ENCODE measurements around the gene HM13. TPM values are rescaled to one million over a fixed set of nuclear protein-coding genes. Genes with fewer than 3 reads are reported as not detected.
"Not testable (repeated sequence)": the region's sequence is repeated elsewhere in the genome, so short reads cannot be mapped to it uniquely, and the experiment has no call there.

Gene HM13
- total RNA-seq, 1 experiment from 2014 or later: 338 TPM

GRCh38 chr20:31537116-31537871 lies 23.1 kb downstream of the HM13 start:
- DNase-seq (ENCODE audit: low read depth): no peak
- in situ Hi-C loops (cut with HindIII; ENCODE audit: low pct_unique_long_range_greater_than_20kb, low sequenced_read_pairs): no loop called here

DNA sequence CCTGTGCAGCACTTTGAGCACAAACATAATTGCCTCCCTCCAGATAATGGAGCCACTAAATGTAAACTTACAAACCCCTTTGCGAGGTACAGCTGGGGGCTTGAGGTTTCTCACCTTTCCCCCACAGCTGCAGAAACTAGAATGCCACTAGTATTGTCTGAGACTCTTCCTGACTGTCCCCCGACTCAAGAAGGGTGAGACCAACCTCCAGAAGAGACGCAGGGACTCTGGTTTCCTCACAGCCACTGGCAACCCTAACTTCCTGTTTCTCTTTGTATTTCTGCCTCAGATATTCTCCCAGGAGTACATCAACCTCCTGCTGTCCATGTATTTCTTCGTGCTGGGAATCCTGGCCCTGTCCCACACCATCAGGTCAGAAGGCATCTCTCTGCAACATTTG lies 23.6 kb downstream of the HM13 start:
- in situ Hi-C loops (cut with HindIII; ENCODE audit: low pct_unique_long_range_greater_than_20kb, low sequenced_read_pairs): no loop called here
- no peak for DNase-seq (ENCODE audit: low read depth)

DNA sequence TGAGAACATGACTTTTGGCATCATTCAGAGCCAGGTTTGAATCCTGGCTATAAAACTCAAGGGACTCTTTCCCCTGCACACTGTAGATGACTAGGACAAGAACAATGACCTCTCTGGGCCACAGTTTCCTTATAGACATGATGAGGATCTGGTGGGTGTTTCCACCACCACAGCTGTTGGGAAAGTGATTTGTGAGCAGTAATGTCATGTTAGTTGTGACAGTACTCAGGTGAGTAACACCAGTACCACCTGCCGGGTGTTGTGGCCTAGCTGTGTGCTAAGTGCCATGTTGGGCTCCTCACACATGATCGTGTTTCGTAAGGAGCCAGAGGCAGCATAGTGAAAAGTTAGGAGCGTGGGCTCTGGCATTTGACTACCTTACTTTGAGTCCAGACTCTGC lies 24.1 kb downstream of the HM13 start:
- in situ Hi-C loops (cut with HindIII; ENCODE audit: low pct_unique_long_range_greater_than_20kb, low sequenced_read_pairs): no loop called here
- DNase-seq (ENCODE audit: low read depth): no peak

- in situ Hi-C loops (cut with HindIII; ENCODE audit: low pct_unique_long_range_greater_than_20kb, low sequenced_read_pairs): not testable (repeated sequence)
- peak; percentile 52 for DNase-seq (ENCODE audit: low read depth)
These were observed 25.4 kb downstream of the HM13 start for GRCh38 chr20:31539636-31540035.

- no peak for DNase-seq (ENCODE audit: low read depth)
- in situ Hi-C loops (cut with HindIII; ENCODE audit: low pct_unique_long_range_greater_than_20kb, low sequenced_read_pairs): no loop called here
These were observed 26.2 kb downstream of the HM13 start for GRCh38 chr20:31540406-31540805.

GRCh38 chr20:31542201-31542842 lies 28.1 kb downstream of the HM13 start:
- in situ Hi-C loops (cut with HindIII; ENCODE audit: low pct_unique_long_range_greater_than_20kb, low sequenced_read_pairs): no loop called here
- peak; percentile 82 for DNase-seq (ENCODE audit: low read depth)

DNA sequence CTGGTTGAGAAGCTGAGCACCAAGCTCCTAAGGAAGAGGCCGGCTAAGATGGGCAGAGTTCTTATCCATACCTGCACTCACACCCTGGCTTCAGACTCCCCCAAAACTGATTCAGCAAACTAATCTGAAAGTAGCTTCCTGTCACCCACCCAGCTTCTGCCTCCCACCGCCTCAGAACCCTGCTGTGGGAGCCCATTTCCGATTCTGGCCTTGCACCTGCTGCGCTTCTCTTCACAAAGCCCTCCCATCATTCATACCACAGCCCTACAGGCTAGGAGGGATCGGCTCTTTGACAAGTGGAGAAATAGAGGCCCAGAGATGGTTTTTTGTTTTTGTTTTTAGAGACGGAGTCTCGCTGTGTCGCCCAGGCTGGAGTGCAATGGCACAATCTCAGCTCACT lies 28.7 kb downstream of the HM13 start:
- no peak for DNase-seq (ENCODE audit: low read depth)
- in situ Hi-C loops (cut with HindIII; ENCODE audit: low pct_unique_long_range_greater_than_20kb, low sequenced_read_pairs): no loop called here

GRCh38 chr20:31543966-31544598 lies 29.8 kb downstream of the HM13 start:
- DNase-seq (ENCODE audit: low read depth): peak; percentile 84
- in situ Hi-C loops (cut with HindIII; ENCODE audit: low pct_unique_long_range_greater_than_20kb, low sequenced_read_pairs): no loop called here

DNA sequence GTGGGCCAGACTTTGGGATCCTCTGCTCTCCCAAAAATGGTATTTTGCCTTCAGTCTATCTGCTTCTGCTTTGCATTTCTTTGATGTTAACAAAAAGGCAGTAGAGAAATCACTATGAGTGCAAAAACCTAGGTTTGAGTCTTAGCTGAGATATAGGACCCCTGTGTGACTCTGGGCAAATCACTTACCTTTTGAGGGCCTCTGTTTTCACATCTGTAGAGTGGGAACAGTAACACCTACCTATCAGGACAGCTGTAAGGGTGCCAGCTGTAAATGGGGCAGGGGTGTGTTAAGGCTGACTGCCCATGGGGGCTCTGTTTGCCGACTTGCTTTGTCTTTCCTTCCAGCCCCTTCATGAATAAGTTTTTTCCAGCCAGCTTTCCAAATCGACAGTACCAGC lies 30.4 kb downstream of the HM13 start:
- DNase-seq (ENCODE audit: low read depth): no peak
- in situ Hi-C loops (cut with HindIII; ENCODE audit: low pct_unique_long_range_greater_than_20kb, low sequenced_read_pairs): no loop called here

DNA sequence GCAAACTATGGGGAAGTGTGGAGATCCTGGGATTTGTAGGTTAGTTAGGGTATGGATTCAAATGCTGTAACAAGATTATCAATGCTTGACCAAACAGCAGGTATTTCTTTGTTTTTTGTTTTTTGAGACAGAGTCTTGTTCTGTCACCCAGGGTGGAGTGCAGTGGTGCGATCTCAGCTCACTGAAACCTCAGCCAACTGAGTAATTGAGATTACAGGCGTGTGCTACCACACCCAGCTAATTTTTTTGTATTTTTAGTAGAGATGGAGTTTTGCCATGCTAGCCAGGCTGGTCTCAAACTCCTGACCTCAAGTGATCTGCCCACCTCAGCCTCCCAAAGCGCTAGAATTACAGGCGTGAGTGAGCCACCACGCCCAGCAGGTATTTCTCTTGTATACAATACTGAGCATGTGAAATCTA lies 31.4 kb downstream of the HM13 start:
- in situ Hi-C loops (cut with HindIII; ENCODE audit: low pct_unique_long_range_greater_than_20kb, low sequenced_read_pairs): not testable (repeated sequence)
- peak; percentile 96 for DNase-seq (ENCODE audit: low read depth)

GRCh38 chr20:31547017-31547675 lies 32.9 kb downstream of the HM13 start:
- in situ Hi-C loops (cut with HindIII; ENCODE audit: low pct_unique_long_range_greater_than_20kb, low sequenced_read_pairs): no loop called here
- DNase-seq (ENCODE audit: low read depth): peak; percentile 91

DNA sequence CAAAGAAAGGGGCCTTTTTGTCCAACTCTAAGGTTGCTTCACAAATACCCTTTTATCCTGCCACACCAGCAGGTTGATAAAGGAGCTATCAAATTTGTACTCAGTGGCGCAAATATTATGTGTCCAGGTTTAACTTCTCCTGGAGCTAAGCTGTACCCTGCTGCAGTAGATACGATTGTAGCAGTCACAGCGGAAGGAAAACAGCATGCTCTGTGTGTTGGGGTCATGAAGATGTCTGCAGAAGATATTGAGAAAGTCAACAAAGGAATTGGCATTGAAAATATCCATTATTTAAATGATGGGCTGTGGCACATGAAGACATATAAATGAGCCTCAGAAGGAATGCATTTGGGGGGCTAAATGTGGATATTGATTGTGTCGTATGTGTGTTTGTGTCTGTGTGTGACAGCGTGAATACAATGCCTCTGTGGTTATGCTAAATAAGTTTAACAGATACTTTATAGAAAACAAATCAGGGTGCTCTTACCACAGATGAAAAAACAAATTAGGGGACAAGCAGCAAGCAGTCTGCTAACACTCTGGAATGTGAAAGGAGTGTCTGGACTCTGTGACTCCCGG lies 33.6 kb downstream of the HM13 start:
- in situ Hi-C loops (cut with HindIII; ENCODE audit: low pct_unique_long_range_greater_than_20kb, low sequenced_read_pairs): no loop called here
- no peak for DNase-seq (ENCODE audit: low read depth)

GRCh38 chr20:31548820-31549512 lies 34.7 kb downstream of the HM13 start:
- no peak for DNase-seq (ENCODE audit: low read depth)
- in situ Hi-C loops (cut with HindIII; ENCODE audit: low pct_unique_long_range_greater_than_20kb, low sequenced_read_pairs): no loop called here

DNA sequence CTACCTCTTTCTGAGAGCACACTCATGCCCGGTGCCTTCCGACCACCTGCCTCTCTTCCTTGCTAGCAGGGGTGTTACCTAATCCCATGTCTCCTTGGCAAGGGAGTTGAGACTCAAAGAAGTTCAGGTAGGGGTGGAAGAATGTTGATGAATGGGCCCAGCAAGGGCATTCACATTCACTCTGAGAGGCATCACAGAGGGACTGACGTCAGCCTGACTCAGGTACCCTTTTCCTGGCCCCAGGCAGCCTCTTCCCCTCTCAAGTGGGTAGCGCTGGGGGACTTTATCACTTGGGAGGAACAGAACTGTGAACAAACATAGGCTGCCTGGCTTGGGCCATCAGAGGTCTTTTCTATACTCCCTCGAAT lies 35.3 kb downstream of the HM13 start:
- no peak for DNase-seq (ENCODE audit: low read depth)
- in situ Hi-C loops (cut with HindIII; ENCODE audit: low pct_unique_long_range_greater_than_20kb, low sequenced_read_pairs): no loop called here

DNA sequence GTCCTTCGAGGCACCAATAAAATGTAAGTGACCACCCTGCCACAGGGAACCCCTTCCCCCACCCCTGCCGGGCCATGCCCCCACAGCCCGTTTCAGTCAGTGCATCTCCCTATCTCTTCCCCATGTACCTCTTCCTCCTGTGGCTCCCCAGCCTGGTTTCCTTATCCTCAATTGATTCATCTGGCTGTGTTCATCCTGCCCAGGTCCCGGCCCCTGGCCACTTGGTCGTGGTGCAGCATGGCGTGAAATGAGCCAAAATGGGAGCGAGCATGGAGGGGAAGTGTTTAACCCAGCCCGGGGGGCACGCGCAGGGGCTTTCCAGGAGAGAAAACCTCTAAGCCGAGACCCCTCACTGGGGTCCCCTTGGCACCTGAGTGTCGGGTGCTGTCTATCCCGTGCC lies 35.9 kb downstream of the HM13 start:
- DNase-seq (ENCODE audit: low read depth): no peak
- in situ Hi-C loops (cut with HindIII; ENCODE audit: low pct_unique_long_range_greater_than_20kb, low sequenced_read_pairs): loop anchor here (10.0 kb wide), 1 partner anchor 175 kb away; the partner anchor contains the start of gene BCL2L1

GRCh38 chr20:31551163-31552081 lies 37.2 kb downstream of the HM13 start:
- in situ Hi-C loops (cut with HindIII; ENCODE audit: low pct_unique_long_range_greater_than_20kb, low sequenced_read_pairs): loop anchor here (10.0 kb wide), 1 partner anchor 173 kb away; the partner anchor contains the start of gene BCL2L1
- peak; percentile 97 for DNase-seq (ENCODE audit: low read depth)

- DNase-seq (ENCODE audit: low read depth): no peak
- in situ Hi-C loops (cut with HindIII; ENCODE audit: low pct_unique_long_range_greater_than_20kb, low sequenced_read_pairs): loop anchor here (10.0 kb wide), 1 partner anchor 170 kb away; the partner anchor contains the start of gene BCL2L1
These were observed 41.0 kb downstream of the HM13 start for GRCh38 chr20:31555203-31555775.

Data from Caki2 (cell line).